GM23338 (cell line): ENCODE data around the gene IRF3. TPM values are rescaled to one million over a fixed set of nuclear protein-coding genes. Genes with fewer than 3 reads are reported as not detected.

ENCODE experiments used
- ATAC-seq: fragments of 200-7000 bp; cut with Tn5 transposase; 3 replicates; pipeline ENCODE4 v1.9.1; 2020
- DNase-seq: peaks from one replicate; pipeline ENCODE4 v3.0.0-alpha.2; 2015; ENCODE audit warnings: low spot score
- H2AFZ ChIP-seq: fragments of 200-600 bp; sonication (generic); 2 replicates; pipeline ENCODE4 v1.8.0; 2016; ENCODE audit warnings: antibody characterized with exemption, mild to moderate bottlenecking, moderate library complexity
- H3F3A ChIP-seq: fragments of 200-600 bp; sonication (generic); replicated peaks from 2 replicates; pipeline ENCODE4 v1.8.0; 2017; ENCODE audit warnings: antibody characterized with exemption, mixed run types, low read depth
- H3K27ac ChIP-seq: fragments of 200-600 bp; sonication (generic); 2 replicates; pipeline ENCODE4 v1.6.1; 2016; ENCODE audit warnings: low read depth
- H3K27me3 ChIP-seq: fragments of 200-600 bp; sonication (generic); 2 replicates; pipeline ENCODE4 v1.8.0; 2016; ENCODE audit warnings: mild to moderate bottlenecking, mixed run types, moderate library complexity; ENCODE audit not compliant: insufficient read depth
- H3K36me3 ChIP-seq: fragments of 200-600 bp; sonication (generic); 2 replicates; pipeline ENCODE4 v1.8.0; 2016; ENCODE audit warnings: mild to moderate bottlenecking; ENCODE audit not compliant: insufficient read depth
- H3K4me1 ChIP-seq: fragments of 200-600 bp; sonication (generic); 2 replicates; pipeline ENCODE4 v1.8.0; 2016; ENCODE audit warnings: mild to moderate bottlenecking, moderate library complexity; ENCODE audit not compliant: insufficient read depth
- H3K4me2 ChIP-seq: fragments of 200-600 bp; sonication (generic); 2 replicates; pipeline ENCODE4 v1.7.1; 2017; ENCODE audit warnings: mixed run types
- H3K4me3 ChIP-seq: fragments of 200-600 bp; sonication (generic); 2 replicates; pipeline ENCODE4 v1.6.1; 2016; ENCODE audit warnings: mixed run types
- H3K79me2 ChIP-seq: fragments of 200-600 bp; sonication (generic); replicated peaks from 2 replicates; pipeline ENCODE4 v1.8.0; 2017; ENCODE audit warnings: mild to moderate bottlenecking; ENCODE audit not compliant: insufficient read depth
- H3K9me2 ChIP-seq: fragments of 200-600 bp; sonication (generic); 2 replicates; pipeline ENCODE4 v1.8.0; 2017; ENCODE audit not compliant: insufficient read depth
- H4K20me1 ChIP-seq: fragments of 200-600 bp; sonication (generic); replicated peaks from 2 replicates; pipeline ENCODE4 v1.8.0; 2017; ENCODE audit warnings: mild to moderate bottlenecking; ENCODE audit not compliant: insufficient read depth
- H3K27ac Mint-ChIP-seq: 2 replicates; pipeline ENCODE4 v1.8.0; 2020; ENCODE audit warnings: inconsistent platforms, mild to moderate bottlenecking, moderate library complexity, mixed read lengths
- H3K27me3 Mint-ChIP-seq: 3 replicates; pipeline ENCODE4 v1.8.0; 2022; ENCODE audit warnings: low read depth, mild to moderate bottlenecking, moderate library complexity, mixed read lengths, inconsistent platforms; ENCODE audit not compliant: insufficient read depth, poor library complexity
- H3K36me3 Mint-ChIP-seq: 3 replicates; pipeline ENCODE4 v1.8.0; 2021; ENCODE audit warnings: low read depth, mild to moderate bottlenecking, inconsistent platforms, moderate library complexity, mixed read lengths
- H3K4me1 Mint-ChIP-seq: 3 replicates; pipeline ENCODE4 v1.8.0; 2020; ENCODE audit warnings: mild to moderate bottlenecking, inconsistent platforms, mixed read lengths
- H3K4me3 Mint-ChIP-seq: 3 replicates; pipeline ENCODE4 v1.8.0; 2021; ENCODE audit warnings: moderate library complexity, mild to moderate bottlenecking, inconsistent platforms, mixed read lengths
- H3K9me3 Mint-ChIP-seq: 3 replicates; pipeline ENCODE4 v1.8.0; 2020; ENCODE audit warnings: moderate library complexity, mild to moderate bottlenecking, inconsistent platforms, mixed read lengths
- EZH2 ChIP-seq: fragments of 200-600 bp; sonication (generic); IDR thresholded peaks from one replicate; pipeline ENCODE4 v1.8.0; 2017; ENCODE audit warnings: antibody characterized with exemption, mild to moderate bottlenecking, low read depth; ENCODE audit not compliant: unreplicated experiment
- JUNB ChIP-seq: IDR thresholded peaks from one replicate; pipeline ENCODE4 v1.6.1; 2016; ENCODE audit warnings: antibody characterized with exemption; ENCODE audit not compliant: unreplicated experiment
- POLR2AphosphoS5 ChIP-seq: IDR thresholded peaks from 2 replicates; pipeline ENCODE4 v1.6.1; 2016; ENCODE audit warnings: antibody characterized with exemption, low read depth
- STAT1 ChIP-seq: IDR thresholded peaks from one replicate; pipeline ENCODE4 v1.6.1; 2016; ENCODE audit warnings: antibody characterized with exemption; ENCODE audit not compliant: unreplicated experiment
- ZNF114 ChIP-seq: fragments of 250-450 bp; sonication (Bioruptor Pico); IDR thresholded peaks from 2 replicates; pipeline ENCODE4 v1.5.0; 2020; ENCODE audit warnings: mild to moderate bottlenecking, moderate library complexity
- ZNF331 ChIP-seq: fragments of 250-450 bp; sonication (Bioruptor Pico); IDR thresholded peaks from 2 replicates; pipeline ENCODE4 v1.5.0; 2020; ENCODE audit warnings: low read depth, mild to moderate bottlenecking, moderate library complexity
- polyA plus RNA-seq: library from polyadenylated mRNA; unstranded; fragments of >200 nt; fragmentation: Nextera tagmentation; extraction: Ambion mirVana; gene quantifications from 2 replicates; pipeline ENCODE4 v1.2.1, GENCODE V29; 2016
- total RNA-seq: library from RNA; depleted of rRNA; stranded (reverse); fragments of >200 nt; shearing (Covaris generic); gene quantifications from 2 replicates; pipeline ENCODE4 v1.2.3, GENCODE V29; 2014
- TF ChIP-seq, protein P1 (sequence below), 2 experiments: fragments of 200-600 bp in 1 of 2; sonication (generic) in 1 of 2; conservative IDR thresholded peaks; 2 replicates each; pipeline versions ENCODE4 v1.5.1 to v1.6.1; 2016 to 2017; ENCODE audit warnings: antibody characterized with exemption in 2 of 2, low read depth in 2 of 2, mild to moderate bottlenecking in 2 of 2, moderate library complexity in 1 of 2
- TF ChIP-seq, protein P2 (sequence below): IDR thresholded peaks from one replicate; pipeline ENCODE4 v1.6.1; 2018; ENCODE audit warnings: antibody characterized with exemption; ENCODE audit not compliant: unreplicated experiment
- TF ChIP-seq, protein P3 (sequence below): IDR thresholded peaks from 2 replicates; pipeline ENCODE4 v1.6.1; 2016; ENCODE audit warnings: antibody characterized with exemption
- TF ChIP-seq, protein P4 (sequence below): fragments of 250-450 bp; sonication (Bioruptor Pico); IDR thresholded peaks from 2 replicates; pipeline ENCODE4 v1.5.0; 2020; ENCODE audit warnings: mild to moderate bottlenecking, moderate library complexity

The IRF3 gene
- total and polyA plus RNA-seq, 2 experiments from 2014 or later, result 57.4 to 164 TPM

DNA sequence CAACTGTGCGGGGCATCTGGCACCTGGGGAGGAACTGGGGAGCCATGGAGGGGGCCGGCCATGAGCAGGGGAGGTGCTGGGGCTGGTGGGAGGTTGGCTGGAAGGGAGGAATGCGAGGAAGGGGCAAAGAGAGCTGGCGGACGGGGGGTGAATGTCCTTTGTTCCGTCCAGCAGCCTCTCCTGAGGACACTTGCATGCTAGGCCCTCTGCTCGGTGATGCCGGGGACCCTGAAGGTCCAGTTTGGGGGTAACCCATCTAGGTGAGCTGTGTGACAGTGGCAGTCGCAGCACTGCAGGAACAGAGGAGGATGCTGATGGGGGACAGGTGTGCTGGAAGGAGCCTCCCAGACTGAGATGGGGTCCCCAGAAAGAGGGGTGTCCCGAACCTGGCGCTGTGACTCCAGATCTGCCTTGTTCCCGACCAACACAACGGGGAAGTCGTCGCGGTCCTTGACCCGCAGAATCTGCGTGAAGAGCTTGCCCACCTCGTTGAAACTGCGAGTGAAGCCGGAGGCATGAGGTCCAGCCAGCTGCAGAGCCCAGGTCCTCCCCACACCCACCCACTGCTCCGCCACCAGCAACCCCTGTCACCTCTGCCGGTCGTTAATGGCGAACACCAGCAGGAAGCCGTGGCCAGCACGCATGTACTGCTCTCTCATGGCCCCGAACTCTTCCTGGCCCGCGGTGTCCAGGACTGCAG, 29.3 kb downstream of the IRF3 start:
- Mint-ChIP-seq H3K27ac (no peak overlapping the region), H3K27me3 (peaks cover 50% of the 10 kb centered on the region), H3K4me3 (no peak overlapping the region; the same call in 2 of the 3 replicates), H3K9me3 (peaks cover 2% of the 10 kb centered on the region; the same call in 1 of the 3 replicates), H3K4me1 (peaks cover 45% of the 10 kb centered on the region), H3K36me3 (no peaks in the 10 kb centered on the region; the same call in 2 of the 3 replicates)
- Histone ChIP-seq H3K9me2 (no peaks in the 10 kb centered on the region), H3K4me1 (peaks cover 34% of the 10 kb centered on the region), H2AFZ (no peak overlapping the region), H3K4me3 (no peak overlapping the region), H3K79me2 (no peaks in the 10 kb centered on the region), H4K20me1 (no peaks in the 10 kb centered on the region), H3K4me2 (no peak overlapping the region), H3K27ac (no peak overlapping the region), H3K27me3 (peaks cover 11% of the 10 kb centered on the region; the same call in 1 of the 2 replicates), H3F3A (peaks cover 25% of the 10 kb centered on the region), H3K36me3 (no peaks in the 10 kb centered on the region)
- DNase-seq (no peak), ATAC-seq (no peak)
- TF ChIP-seq ZNF114 (CRISPR knock-in tag), result no peak
- no peak for TF ChIP-seq ZNF331
- TF ChIP-seq EZH2, result no peak
- no peak for TF ChIP-seq JUNB
- TF ChIP-seq, protein P1, sequence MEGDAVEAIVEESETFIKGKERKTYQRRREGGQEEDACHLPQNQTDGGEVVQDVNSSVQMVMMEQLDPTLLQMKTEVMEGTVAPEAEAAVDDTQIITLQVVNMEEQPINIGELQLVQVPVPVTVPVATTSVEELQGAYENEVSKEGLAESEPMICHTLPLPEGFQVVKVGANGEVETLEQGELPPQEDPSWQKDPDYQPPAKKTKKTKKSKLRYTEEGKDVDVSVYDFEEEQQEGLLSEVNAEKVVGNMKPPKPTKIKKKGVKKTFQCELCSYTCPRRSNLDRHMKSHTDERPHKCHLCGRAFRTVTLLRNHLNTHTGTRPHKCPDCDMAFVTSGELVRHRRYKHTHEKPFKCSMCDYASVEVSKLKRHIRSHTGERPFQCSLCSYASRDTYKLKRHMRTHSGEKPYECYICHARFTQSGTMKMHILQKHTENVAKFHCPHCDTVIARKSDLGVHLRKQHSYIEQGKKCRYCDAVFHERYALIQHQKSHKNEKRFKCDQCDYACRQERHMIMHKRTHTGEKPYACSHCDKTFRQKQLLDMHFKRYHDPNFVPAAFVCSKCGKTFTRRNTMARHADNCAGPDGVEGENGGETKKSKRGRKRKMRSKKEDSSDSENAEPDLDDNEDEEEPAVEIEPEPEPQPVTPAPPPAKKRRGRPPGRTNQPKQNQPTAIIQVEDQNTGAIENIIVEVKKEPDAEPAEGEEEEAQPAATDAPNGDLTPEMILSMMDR (conservative IDR thresholded peaks at IDR 0.05; ENCODE audit: low read depth in 2 of 2), result no peak
- TF ChIP-seq, protein P2, sequence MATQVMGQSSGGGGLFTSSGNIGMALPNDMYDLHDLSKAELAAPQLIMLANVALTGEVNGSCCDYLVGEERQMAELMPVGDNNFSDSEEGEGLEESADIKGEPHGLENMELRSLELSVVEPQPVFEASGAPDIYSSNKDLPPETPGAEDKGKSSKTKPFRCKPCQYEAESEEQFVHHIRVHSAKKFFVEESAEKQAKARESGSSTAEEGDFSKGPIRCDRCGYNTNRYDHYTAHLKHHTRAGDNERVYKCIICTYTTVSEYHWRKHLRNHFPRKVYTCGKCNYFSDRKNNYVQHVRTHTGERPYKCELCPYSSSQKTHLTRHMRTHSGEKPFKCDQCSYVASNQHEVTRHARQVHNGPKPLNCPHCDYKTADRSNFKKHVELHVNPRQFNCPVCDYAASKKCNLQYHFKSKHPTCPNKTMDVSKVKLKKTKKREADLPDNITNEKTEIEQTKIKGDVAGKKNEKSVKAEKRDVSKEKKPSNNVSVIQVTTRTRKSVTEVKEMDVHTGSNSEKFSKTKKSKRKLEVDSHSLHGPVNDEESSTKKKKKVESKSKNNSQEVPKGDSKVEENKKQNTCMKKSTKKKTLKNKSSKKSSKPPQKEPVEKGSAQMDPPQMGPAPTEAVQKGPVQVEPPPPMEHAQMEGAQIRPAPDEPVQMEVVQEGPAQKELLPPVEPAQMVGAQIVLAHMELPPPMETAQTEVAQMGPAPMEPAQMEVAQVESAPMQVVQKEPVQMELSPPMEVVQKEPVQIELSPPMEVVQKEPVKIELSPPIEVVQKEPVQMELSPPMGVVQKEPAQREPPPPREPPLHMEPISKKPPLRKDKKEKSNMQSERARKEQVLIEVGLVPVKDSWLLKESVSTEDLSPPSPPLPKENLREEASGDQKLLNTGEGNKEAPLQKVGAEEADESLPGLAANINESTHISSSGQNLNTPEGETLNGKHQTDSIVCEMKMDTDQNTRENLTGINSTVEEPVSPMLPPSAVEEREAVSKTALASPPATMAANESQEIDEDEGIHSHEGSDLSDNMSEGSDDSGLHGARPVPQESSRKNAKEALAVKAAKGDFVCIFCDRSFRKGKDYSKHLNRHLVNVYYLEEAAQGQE, result no peak
- TF ChIP-seq, protein P3, sequence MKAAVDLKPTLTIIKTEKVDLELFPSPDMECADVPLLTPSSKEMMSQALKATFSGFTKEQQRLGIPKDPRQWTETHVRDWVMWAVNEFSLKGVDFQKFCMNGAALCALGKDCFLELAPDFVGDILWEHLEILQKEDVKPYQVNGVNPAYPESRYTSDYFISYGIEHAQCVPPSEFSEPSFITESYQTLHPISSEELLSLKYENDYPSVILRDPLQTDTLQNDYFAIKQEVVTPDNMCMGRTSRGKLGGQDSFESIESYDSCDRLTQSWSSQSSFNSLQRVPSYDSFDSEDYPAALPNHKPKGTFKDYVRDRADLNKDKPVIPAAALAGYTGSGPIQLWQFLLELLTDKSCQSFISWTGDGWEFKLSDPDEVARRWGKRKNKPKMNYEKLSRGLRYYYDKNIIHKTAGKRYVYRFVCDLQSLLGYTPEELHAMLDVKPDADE, result no peak
- no peak for TF ChIP-seq POLR2AphosphoS5
- TF ChIP-seq STAT1, result no peak
- TF ChIP-seq, protein P4, sequence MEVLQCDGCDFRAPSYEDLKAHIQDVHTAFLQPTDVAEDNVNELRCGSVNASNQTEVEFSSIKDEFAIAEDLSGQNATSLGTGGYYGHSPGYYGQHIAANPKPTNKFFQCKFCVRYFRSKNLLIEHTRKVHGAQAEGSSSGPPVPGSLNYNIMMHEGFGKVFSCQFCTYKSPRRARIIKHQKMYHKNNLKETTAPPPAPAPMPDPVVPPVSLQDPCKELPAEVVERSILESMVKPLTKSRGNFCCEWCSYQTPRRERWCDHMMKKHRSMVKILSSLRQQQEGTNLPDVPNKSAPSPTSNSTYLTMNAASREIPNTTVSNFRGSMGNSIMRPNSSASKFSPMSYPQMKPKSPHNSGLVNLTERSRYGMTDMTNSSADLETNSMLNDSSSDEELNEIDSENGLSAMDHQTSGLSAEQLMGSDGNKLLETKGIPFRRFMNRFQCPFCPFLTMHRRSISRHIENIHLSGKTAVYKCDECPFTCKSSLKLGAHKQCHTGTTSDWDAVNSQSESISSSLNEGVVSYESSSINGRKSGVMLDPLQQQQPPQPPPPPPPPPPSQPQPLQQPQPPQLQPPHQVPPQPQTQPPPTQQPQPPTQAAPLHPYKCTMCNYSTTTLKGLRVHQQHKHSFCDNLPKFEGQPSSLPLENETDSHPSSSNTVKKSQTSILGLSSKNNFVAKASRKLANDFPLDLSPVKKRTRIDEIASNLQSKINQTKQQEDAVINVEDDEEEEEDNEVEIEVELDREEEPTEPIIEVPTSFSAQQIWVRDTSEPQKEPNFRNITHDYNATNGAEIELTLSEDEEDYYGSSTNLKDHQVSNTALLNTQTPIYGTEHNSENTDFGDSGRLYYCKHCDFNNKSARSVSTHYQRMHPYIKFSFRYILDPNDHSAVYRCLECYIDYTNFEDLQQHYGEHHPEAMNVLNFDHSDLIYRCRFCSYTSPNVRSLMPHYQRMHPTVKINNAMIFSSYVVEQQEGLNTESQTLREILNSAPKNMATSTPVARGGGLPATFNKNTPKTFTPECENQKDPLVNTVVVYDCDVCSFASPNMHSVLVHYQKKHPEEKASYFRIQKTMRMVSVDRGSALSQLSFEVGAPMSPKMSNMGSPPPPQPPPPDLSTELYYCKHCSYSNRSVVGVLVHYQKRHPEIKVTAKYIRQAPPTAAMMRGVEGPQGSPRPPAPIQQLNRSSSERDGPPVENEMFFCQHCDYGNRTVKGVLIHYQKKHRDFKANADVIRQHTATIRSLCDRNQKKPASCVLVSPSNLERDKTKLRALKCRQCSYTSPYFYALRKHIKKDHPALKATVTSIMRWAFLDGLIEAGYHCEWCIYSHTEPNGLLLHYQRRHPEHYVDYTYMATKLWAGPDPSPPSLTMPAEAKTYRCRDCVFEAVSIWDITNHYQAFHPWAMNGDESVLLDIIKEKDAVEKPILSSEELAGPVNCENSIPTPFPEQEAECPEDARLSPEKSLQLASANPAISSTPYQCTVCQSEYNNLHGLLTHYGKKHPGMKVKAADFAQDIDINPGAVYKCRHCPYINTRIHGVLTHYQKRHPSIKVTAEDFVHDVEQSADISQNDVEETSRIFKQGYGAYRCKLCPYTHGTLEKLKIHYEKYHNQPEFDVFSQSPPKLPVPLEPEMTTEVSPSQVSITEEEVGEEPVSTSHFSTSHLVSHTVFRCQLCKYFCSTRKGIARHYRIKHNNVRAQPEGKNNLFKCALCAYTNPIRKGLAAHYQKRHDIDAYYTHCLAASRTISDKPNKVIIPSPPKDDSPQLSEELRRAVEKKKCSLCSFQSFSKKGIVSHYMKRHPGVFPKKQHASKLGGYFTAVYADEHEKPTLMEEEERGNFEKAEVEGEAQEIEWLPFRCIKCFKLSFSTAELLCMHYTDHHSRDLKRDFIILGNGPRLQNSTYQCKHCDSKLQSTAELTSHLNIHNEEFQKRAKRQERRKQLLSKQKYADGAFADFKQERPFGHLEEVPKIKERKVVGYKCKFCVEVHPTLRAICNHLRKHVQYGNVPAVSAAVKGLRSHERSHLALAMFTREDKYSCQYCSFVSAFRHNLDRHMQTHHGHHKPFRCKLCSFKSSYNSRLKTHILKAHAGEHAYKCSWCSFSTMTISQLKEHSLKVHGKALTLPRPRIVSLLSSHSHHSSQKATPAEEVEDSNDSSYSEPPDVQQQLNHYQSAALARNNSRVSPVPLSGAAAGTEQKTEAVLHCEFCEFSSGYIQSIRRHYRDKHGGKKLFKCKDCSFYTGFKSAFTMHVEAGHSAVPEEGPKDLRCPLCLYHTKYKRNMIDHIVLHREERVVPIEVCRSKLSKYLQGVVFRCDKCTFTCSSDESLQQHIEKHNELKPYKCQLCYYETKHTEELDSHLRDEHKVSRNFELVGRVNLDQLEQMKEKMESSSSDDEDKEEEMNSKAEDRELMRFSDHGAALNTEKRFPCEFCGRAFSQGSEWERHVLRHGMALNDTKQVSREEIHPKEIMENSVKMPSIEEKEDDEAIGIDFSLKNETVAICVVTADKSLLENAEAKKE (CRISPR knock-in tag), result no peak
